Brain microvascular endothelial cell (primary cell): ENCODE measurements around the gene CNTNAP2.

Source experiments
- DNase-seq: peaks from one replicate; pipeline ENCODE4 v3.0.0-alpha.2; 2020
- H3K27ac ChIP-seq: fragments of 250-450 bp; sonication (Bioruptor Pico); 2 replicates; pipeline ENCODE4 v1.5.1; 2020; ENCODE audit warnings: mild to moderate bottlenecking, moderate library complexity
- H3K27me3 ChIP-seq: fragments of 250-450 bp; sonication (Bioruptor Pico); replicated peaks from 2 replicates; pipeline ENCODE4 v1.5.1; 2020; ENCODE audit warnings: mild to moderate bottlenecking
- H3K36me3 ChIP-seq: fragments of 250-450 bp; sonication (Bioruptor Pico); replicated peaks from 2 replicates; pipeline ENCODE4 v1.5.1; 2020; ENCODE audit warnings: mild to moderate bottlenecking
- H3K4me3 ChIP-seq: 2 replicates; pipeline ENCODE4 v1.5.1; 2011; ENCODE audit warnings: low read depth, mild to moderate bottlenecking, control low read depth, low read length, moderate library complexity
- CTCF ChIP-seq: IDR thresholded peaks from 2 replicates; pipeline ENCODE4 v1.5.1; 2011; ENCODE audit warnings: low read depth, mild to moderate bottlenecking, moderate library complexity, low read length, control low read depth, inconsistent platforms; ENCODE audit errors: missing control alignments
- in situ Hi-C: cut with HindIII; loops from 2 replicates; pipeline ENCODE4 v1.10.0; 2017; ENCODE audit warnings: low sequenced_read_pairs, low pct_ligation_motif_present

Gene CNTNAP2

DNA sequence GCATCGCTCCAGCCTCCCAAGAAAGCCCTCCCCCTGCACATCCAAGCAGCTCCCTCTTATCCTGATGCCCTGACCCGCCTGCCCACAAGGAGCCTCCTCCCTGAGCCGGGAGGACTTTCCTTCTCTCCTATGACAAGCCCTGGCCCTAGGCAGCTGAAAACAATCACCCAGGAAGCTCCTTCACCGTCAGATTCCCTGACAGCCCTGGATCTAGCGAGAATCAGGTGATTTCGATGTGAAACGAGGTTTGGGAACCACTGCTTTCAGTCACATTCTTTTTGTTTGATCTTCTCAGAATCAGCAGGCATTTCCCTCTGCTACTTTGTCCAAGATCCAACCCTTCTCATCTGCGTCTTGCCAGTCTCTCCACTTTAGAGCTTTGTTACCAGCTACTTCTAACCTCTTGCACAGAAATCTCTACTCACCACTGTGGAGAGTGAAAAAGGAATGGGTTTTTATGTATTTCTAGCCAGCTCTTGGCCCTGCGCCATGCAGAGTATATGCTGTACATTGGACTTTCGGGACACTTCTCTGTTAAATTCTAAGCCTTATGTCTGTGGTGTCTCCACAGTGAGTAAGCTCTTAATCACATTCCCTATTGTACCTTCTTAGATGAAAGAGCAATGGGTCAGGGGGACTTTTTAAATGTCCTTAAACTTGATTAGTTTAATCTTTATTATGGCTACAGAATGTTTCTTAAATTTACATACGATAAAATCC, 2220.8 kb downstream of the CNTNAP2 start:
- no peak for TF ChIP-seq CTCF
- no peak overlapping the region for H3K4me3 ChIP-seq
- no peak for DNase-seq
- no peak overlapping the region for H3K27ac ChIP-seq
- H3K27me3 ChIP-seq: peaks cover 16% of the 10 kb centered on the region
- in situ Hi-C loops: no loop called here
- H3K36me3 ChIP-seq: no peaks in the 10 kb centered on the region

DNA sequence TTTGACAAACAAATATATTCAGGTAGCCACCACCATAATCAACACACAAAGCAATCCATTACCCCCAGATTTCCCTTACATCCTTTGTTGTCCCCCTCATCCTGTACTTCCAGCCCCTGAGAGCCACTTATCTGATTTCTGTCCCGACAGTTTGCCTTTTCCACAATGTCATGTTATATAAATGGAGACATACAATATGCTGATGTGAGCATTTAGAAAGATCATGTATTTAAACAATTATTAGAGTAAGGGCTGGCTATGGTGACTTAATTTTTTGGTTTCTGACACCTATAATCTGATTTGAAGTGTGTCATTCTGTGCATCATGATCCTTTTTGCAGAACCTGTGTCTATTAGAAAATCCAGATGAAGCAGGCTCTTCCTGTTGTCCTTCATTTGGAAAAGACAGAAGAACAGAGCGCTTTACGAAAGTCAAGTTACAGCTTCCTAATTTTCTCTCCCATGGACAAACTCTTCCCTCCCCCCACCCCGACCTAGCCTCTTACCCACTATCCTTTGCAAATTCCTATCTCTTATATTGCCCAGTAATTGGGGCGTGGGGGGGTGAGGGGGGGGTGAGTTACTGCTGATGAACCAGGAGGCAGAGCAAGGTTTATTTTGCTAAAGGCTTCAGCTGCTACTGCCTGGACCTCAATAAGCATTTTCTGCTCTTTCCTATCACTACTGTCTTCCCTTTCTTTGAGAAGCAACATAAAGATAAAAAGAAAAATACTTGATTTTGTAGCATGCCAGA, 2221.6 kb downstream of the CNTNAP2 start:
- peaks cover 16% of the 10 kb centered on the region for H3K27me3 ChIP-seq
- H3K4me3 ChIP-seq: no peak overlapping the region
- no peaks in the 10 kb centered on the region for H3K36me3 ChIP-seq
- DNase-seq: no peak
- TF ChIP-seq CTCF: no peak
- H3K27ac ChIP-seq: no peak overlapping the region
- in situ Hi-C loops: no loop called here

GRCh38 chr7:148340438-148341280, 2224.1 kb downstream of the CNTNAP2 start:
- Histone ChIP-seq H3K36me3 (no peaks in the 10 kb centered on the region), H3K27ac (no peak overlapping the region), H3K27me3 (peaks cover 16% of the 10 kb centered on the region), H3K4me3 (no peak overlapping the region)
- DNase-seq: no peak
- in situ Hi-C loops: no loop called here
- TF ChIP-seq CTCF: no peak

- no peak for DNase-seq
- no peaks in the 10 kb centered on the region for H3K36me3 ChIP-seq
- in situ Hi-C loops: no loop called here
- H3K27me3 ChIP-seq: peaks cover 10% of the 10 kb centered on the region
- H3K27ac ChIP-seq: no peak overlapping the region
- H3K4me3 ChIP-seq: no peak overlapping the region
- no peak for TF ChIP-seq CTCF
Measured at GRCh38 chr7:148344406-148344805, 2227.8 kb downstream of the CNTNAP2 start.

GRCh38 chr7:148347981-148348380, 2231.4 kb downstream of the CNTNAP2 start:
- no peaks in the 10 kb centered on the region for H3K36me3 ChIP-seq

More at GRCh38 chr7:148347981-148348380, 2231.4 kb downstream of the CNTNAP2 start:
- H3K27ac ChIP-seq: no peak overlapping the region
- in situ Hi-C loops: no loop called here
- no peak for DNase-seq
- TF ChIP-seq CTCF: no peak
- no peaks in the 10 kb centered on the region for H3K27me3 ChIP-seq
- H3K4me3 ChIP-seq: no peak overlapping the region
